D721Med (cell line): ENCODE results near the gene SLC36A3.

Experiments used
- DNase-seq: peaks from one replicate; pipeline ENCODE4 v3.0.0; 2011; ENCODE audit warnings: low spot score; ENCODE audit not compliant: insufficient read length
- FAIRE-seq: peaks from 2 replicates; lab custom pipeline; 2011; peaks lifted over from hg19 to GRCh38; lab: Jason Lieb, UNC
- CTCF ChIP-seq: IDR thresholded peaks from 2 replicates; pipeline ENCODE4 v1.5.1; 2012; ENCODE audit warnings: mild to moderate bottlenecking, control low read depth; ENCODE audit not compliant: insufficient read depth; ENCODE audit errors: missing control alignments

The SLC36A3 gene

DNA sequence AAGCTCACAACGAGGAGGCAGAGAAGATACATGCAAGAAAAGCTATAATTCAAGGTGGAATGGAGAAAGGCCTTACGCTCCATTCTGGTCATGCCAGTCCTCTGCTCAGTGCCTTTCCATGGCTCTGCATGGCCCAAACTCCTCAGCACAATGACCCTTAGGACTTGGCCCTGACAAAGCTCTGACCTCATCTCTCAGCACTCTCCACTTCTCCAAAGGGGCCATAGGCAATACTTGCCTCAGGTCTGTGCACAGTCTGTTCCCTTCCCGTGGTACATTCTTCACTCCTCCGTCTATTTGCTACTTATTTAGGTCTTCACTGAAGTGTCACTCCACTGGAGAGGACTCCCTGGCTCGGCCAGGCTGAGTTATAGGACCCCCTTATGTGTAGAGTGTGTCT lies 24.7 kb downstream of the SLC36A3 start:
- DNase-seq (no peak), FAIRE-seq (no peak)
- no peak for TF ChIP-seq CTCF

GRCh38 chr5:151275803-151276202 lies 27.8 kb downstream of the SLC36A3 start:
- DNase-seq (no peak), FAIRE-seq (no peak)
- no peak for TF ChIP-seq CTCF

DNA sequence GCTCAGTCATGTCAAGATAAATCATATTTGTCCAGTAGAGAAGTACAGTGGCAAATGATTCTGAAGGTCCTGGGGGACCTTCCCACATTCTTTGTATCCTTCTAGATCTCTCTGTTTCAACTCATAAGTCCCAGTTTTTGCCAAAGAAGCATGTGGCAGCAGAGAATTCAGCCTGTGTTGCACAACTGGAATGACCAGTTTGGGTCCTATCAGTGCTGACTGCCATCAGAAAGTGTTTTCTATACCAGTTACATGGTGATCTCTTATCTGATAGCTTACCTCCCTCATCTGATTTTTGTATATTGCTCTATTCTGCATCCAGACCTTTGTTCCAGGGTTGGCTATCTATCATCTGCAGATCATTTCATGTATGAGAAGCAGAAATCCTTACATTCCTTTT lies 28.9 kb downstream of the SLC36A3 start:
- TF ChIP-seq CTCF: no peak
- no peak for FAIRE-seq

GRCh38 chr5:151271336-151271735 lies 32.2 kb downstream of the SLC36A3 start:
- no peak for TF ChIP-seq CTCF
- no peak for FAIRE-seq
- DNase-seq: no peak

More for the DNA sequence above, 28.9 kb downstream of the SLC36A3 start:
- no peak for DNase-seq

DNA sequence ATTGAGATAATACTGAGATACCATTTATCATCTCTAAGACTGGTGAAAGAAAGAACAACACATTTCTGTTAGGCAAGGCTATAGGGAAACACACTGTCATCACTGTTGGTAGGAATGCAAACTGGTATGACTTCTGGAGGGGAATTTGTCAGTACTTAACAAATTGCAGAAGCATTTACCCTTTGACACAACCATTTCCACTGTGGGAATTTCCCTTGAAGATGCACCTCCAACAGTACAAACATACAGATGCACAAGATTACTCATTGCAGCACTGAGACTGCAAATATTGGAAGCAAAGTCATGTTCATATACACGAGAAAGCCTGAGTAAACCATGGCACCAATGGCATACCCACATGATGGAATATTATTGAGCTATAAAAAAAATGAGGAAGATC lies 33.0 kb downstream of the SLC36A3 start:
- FAIRE-seq: no peak
- no peak for DNase-seq
- no peak for TF ChIP-seq CTCF

DNA sequence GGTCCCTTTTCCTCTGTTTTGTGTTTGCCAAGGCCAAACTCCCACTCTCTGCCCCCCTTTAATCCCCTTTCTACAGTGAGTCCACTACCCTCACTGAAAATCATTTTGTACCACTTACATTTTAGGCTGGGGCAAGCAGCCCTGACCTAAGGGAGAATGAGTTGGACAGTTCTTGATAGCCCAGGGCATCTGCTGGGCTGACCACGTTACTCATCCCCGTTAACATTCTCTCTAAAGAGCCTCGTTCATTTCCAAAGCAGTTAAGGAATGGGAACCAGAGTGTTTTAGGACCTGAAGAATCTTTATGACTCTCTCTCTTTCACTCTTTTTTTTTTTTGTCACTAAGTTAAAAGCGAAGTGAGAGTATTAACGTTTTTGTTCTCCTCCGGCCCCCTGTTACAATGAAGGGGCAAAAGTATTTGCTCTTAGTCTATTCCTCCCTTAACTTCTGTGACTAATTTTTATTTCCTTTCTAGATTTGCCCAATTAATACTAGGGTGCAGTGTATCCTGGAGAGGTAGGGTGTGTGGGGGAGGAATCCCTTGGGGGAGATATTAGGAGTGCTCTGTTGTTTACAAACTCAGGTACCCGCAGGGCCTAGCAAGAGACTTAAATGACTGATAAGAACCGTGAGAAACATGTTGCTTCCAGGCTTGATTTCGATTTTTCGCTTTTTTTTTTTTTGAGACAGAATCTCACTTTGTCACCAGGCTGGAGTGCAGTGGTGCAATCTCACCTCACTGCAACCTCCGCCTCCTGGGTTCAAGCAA lies 35.9 kb downstream of the SLC36A3 start:
- no peak for FAIRE-seq
- DNase-seq: no peak
- TF ChIP-seq CTCF: no peak

GRCh38 chr5:151264113-151264512 lies 39.5 kb downstream of the SLC36A3 start:
- FAIRE-seq: no peak
- no peak for DNase-seq

More at GRCh38 chr5:151264113-151264512, 39.5 kb downstream of the SLC36A3 start:
- TF ChIP-seq CTCF: no peak
